ENCODE data around the gene KSR1.
"Not testable (repeated sequence)": the region's sequence is repeated elsewhere in the genome, so short reads cannot be mapped to it uniquely, and the experiment has no call there.

KSR1 gene

GRCh38 chr17:27423651-27424050, 32.6 kb upstream of the KSR1 start:
- Histone ChIP-seq H3K4me3 (ENCODE audit: low read depth, low read length) (no peak overlapping the region), H3K27ac (no peak overlapping the region), H3K36me3 (replicated peaks) (no peaks in the 10 kb centered on the region), H3K27me3 (replicated peaks) (no peaks in the 10 kb centered on the region)
- in situ Hi-C loops (cut with HindIII; ENCODE audit: low pct_ligation_motif_present, low sequenced_read_pairs): no loop called here
- DNase-seq: peak; percentile 11
- no peak for TF ChIP-seq CTCF (IDR thresholded peaks at IDR 0.05; ENCODE audit: low read depth, low read length, missing control alignments)

DNA sequence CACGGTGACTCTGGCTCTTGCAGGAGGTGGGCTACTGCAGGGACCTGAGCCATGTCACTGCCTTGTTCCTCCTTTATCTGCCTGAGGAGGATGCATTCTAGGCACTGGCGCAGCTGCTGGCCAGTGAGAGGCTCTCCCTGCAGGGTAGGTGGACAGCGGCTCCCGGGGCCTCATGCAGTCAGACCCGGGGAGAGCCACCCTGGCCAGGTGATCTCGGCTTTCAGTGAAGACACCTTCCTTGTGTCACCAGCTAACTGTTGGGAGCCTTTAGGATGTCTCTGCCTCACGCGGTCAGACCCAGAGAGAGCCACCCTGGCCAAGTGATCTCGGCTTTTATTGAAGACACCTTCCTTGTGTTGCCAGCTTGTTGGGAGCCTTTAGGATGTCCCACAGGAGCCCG, 31.7 kb upstream of the KSR1 start:
- no peak overlapping the region for H3K4me3 ChIP-seq (ENCODE audit: low read depth, low read length)
- DNase-seq: no peak
- no peaks in the 10 kb centered on the region for H3K27me3 ChIP-seq (replicated peaks)
- H3K36me3 ChIP-seq (replicated peaks): no peaks in the 10 kb centered on the region
- H3K27ac ChIP-seq: no peak overlapping the region
- in situ Hi-C loops (cut with HindIII; ENCODE audit: low pct_ligation_motif_present, low sequenced_read_pairs): no loop called here
- no peak for TF ChIP-seq CTCF (IDR thresholded peaks at IDR 0.05; ENCODE audit: low read depth, low read length, missing control alignments)

GRCh38 chr17:27424941-27425340, 31.3 kb upstream of the KSR1 start:
- Histone ChIP-seq H3K4me3 (ENCODE audit: low read depth, low read length) (no peak overlapping the region), H3K27me3 (replicated peaks) (no peaks in the 10 kb centered on the region), H3K36me3 (replicated peaks) (no peaks in the 10 kb centered on the region), H3K27ac (no peak overlapping the region)
- no peak for TF ChIP-seq CTCF (IDR thresholded peaks at IDR 0.05; ENCODE audit: low read depth, low read length, missing control alignments)
- DNase-seq: no peak
- in situ Hi-C loops (cut with HindIII; ENCODE audit: low pct_ligation_motif_present, low sequenced_read_pairs): loop anchor here (25.0 kb wide), 1 partner anchor 112 kb away; no protein-coding TSS in a partner anchor

GRCh38 chr17:27425571-27425970, 30.7 kb upstream of the KSR1 start:
- H3K36me3 ChIP-seq (replicated peaks); H3K27ac ChIP-seq; H3K4me3 ChIP-seq (ENCODE audit: low read depth, low read length); H3K27me3 ChIP-seq (replicated peaks); DNase-seq: not testable (repeated sequence)
- in situ Hi-C loops (cut with HindIII; ENCODE audit: low pct_ligation_motif_present, low sequenced_read_pairs): loop anchor here (25.0 kb wide), 1 partner anchor 112 kb away; no protein-coding TSS in a partner anchor

DNA sequence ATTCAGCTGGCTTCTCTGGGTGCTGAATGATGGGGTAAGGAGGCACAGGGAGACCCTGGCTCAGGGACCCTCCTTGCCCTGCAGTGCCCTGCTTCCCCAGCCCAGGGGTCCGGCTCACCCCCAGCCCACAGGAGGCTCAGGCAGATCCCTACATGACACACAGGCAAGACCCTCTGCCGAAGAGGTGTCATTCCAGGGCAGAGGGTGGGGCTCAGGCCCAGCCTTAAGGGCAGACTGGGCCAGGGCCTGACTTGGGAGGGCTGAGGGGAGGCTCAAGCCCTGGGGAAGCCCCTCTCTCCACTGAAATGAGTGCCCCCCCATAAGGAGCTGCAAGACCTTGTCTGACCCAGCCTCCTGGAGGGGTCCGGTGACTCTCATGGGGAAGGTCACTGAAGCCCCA, 30.3 kb upstream of the KSR1 start:
- in situ Hi-C loops (cut with HindIII; ENCODE audit: low pct_ligation_motif_present, low sequenced_read_pairs): loop anchor here (25.0 kb wide), 1 partner anchor 111 kb away; no protein-coding TSS in a partner anchor
- no peaks in the 10 kb centered on the region for H3K36me3 ChIP-seq (replicated peaks)

DNA sequence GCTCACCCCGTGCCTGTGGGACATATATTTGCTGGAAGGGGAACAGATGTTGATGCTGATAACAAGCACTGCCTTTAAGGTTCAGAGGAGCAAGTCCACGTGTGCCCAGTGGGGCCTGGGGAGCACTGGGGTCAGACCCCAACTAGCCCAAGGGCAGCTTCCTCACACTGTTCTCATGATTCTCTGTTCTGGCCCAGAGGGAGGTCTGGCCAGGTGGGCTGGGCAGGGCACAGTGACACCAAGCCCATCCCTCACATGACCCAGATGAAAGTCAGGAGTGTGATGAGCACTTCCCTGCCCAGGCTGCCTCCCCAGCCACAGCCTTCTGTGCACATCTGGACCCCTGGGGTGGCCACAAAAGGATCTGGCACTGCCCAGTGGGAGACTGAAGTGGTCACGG, 29.8 kb upstream of the KSR1 start:
- in situ Hi-C loops (cut with HindIII; ENCODE audit: low pct_ligation_motif_present, low sequenced_read_pairs): loop anchor here (25.0 kb wide), 1 partner anchor 111 kb away; no protein-coding TSS in a partner anchor
- H3K27me3 ChIP-seq (replicated peaks); H3K36me3 ChIP-seq (replicated peaks): not testable (repeated sequence)

More for the DNA sequence above, 30.3 kb upstream of the KSR1 start:
- no peak for DNase-seq
- no peaks in the 10 kb centered on the region for H3K27me3 ChIP-seq (replicated peaks)
- no peak overlapping the region for H3K4me3 ChIP-seq (ENCODE audit: low read depth, low read length)
- H3K27ac ChIP-seq: no peak overlapping the region
- TF ChIP-seq CTCF (IDR thresholded peaks at IDR 0.05; ENCODE audit: low read depth, low read length, missing control alignments): no peak

DNA sequence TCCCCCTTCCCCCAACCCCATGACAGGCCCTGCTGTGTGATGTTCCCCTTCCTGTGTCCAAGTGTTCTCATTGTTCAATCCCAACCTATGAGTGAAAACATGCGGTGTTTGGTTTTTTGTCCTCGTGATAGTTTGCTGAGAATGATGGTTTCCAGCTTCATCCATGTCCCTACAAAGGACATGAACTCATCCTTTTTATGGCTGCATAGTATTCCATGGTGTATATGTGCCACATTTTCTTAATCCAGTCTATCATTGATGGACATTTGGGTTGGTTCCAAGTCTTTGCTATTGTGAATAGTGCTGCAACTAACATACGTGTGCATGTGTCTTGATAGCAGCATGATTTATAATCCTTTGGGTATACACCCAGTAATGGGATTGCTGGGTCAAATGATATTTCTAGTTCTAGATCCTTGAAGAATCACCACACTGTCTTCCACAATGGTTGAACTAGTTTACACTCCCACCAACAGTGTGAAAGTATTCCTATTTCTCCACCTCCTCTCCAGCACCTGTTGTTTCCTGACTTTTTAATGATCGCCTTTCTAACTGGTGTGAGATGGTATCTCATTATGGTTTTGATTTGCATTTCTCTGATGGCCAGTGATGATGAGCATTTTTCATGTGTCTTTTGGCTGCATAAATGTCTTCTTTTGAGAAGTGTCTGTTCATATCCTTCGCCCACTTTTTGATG, 28.9 kb upstream of the KSR1 start:
- in situ Hi-C loops (cut with HindIII; ENCODE audit: low pct_ligation_motif_present, low sequenced_read_pairs): loop anchor here (25.0 kb wide), 1 partner anchor 110 kb away; no protein-coding TSS in a partner anchor
- DNase-seq; H3K27ac ChIP-seq; H3K36me3 ChIP-seq (replicated peaks); H3K27me3 ChIP-seq (replicated peaks); H3K4me3 ChIP-seq (ENCODE audit: low read depth, low read length): not testable (repeated sequence)

More for the DNA sequence above, 29.8 kb upstream of the KSR1 start:
- DNase-seq; H3K4me3 ChIP-seq (ENCODE audit: low read depth, low read length); H3K27ac ChIP-seq: not testable (repeated sequence)
